Endothelial cell of coronary artery (primary cell): ENCODE data around the gene KIAA0232. TPM values are rescaled to one million over a fixed set of nuclear protein-coding genes. Genes with fewer than 3 reads are reported as not detected.

Source experiments
- total RNA-seq: library from RNA; depleted of rRNA; stranded (reverse); fragments of >200 nt; gene quantifications from 2 replicates; pipeline ENCODE4 v1.2.3, GENCODE V29; 2014

KIAA0232 gene, protein sequence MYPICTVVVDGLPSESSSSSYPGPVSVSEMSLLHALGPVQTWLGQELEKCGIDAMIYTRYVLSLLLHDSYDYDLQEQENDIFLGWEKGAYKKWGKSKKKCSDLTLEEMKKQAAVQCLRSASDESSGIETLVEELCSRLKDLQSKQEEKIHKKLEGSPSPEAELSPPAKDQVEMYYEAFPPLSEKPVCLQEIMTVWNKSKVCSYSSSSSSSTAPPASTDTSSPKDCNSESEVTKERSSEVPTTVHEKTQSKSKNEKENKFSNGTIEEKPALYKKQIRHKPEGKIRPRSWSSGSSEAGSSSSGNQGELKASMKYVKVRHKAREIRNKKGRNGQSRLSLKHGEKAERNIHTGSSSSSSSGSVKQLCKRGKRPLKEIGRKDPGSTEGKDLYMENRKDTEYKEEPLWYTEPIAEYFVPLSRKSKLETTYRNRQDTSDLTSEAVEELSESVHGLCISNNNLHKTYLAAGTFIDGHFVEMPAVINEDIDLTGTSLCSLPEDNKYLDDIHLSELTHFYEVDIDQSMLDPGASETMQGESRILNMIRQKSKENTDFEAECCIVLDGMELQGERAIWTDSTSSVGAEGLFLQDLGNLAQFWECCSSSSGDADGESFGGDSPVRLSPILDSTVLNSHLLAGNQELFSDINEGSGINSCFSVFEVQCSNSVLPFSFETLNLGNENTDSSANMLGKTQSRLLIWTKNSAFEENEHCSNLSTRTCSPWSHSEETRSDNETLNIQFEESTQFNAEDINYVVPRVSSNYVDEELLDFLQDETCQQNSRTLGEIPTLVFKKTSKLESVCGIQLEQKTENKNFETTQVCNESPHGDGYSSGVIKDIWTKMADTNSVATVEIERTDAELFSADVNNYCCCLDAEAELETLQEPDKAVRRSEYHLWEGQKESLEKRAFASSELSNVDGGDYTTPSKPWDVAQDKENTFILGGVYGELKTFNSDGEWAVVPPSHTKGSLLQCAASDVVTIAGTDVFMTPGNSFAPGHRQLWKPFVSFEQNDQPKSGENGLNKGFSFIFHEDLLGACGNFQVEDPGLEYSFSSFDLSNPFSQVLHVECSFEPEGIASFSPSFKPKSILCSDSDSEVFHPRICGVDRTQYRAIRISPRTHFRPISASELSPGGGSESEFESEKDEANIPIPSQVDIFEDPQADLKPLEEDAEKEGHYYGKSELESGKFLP (N-terminal part only)
- 13.4 and 18.3 TPM in 2 replicates for total RNA-seq

DNA sequence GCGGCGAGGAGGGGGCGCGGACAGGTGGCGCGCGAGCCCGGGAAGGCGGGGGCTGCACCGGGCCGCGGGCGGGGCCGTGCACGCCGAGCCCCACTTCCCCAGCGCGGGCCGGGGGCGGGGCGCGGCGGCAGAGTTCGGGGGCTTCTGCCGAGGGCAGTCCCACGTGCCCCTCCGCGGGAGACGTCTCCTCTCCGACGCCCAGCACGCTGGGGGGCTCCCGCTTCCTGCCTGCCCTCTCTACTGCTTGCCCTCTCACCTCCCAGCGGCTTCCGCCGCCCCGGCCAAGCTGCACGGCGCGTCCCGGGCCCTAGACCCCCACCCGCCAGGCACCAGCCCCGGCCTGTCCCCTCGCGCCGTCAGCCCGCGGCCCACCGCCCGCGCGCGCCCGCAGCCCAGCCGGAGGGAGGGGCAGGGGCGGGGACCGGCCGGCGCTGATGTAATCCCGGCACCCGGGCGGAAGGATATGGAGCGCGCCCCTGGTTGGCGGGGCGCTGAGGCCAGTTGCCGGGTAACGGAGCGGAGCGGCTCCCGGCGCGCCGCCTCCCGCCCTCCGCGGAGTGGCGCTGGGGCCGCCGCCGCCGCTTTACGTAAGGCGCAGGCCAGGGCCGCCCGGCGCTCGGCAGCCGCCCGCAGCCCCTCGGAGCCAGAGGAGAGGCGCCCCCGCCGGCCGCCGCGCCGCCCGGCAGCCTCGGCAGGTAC lies at the start of gene KIAA0232:
TSS of gene KIAA0232 (plus strand) at position 581 of the 699 bp plus-strand sequence. CDS start 41,727 bp downstream, outside the sequence.

DNA sequence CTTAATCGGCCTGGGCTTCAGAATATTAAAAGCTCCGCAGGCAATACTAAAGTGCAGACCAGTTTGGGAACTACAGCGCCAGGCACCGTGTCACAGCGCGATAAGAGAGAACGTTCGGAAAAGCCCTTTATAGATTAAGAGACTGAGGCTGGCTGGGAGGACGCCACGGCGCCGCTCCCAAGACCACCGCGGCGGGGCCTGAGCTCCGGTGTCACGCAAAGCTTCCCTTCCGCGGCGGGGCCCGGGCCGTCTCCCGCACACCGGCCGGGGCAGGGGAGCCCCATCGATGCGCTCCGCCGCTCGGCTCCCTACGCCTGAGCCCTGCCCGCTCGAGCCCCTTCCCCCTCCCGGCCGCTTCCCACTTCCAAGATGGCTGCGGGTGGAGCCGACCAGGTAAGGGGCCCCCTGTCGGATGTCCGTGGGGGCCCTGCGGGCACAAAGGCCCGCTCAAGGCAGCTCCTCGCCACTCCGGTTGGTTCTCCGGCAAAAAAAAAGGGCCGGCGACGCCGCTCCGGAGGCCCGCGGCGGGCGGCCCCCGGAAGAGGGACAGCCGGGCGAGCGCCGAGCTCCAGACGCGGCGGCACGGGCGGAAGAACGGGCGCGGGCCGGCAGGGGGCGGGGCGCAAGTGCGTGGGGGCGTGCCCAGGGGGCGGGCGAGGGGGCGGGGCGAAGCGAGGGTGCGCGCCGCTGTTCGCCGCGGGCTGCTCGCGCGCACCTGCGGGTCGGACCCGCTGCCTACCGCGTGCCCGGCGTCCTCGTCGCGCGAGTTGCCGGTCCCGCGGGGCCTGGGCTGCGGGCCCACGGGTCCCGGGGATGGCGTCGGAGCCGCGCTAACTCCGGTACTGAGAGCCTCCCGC lies 126.8 kb downstream of the KIAA0232 start, which contains the start of gene TBC1D14:
TSS of gene TBC1D14 (plus strand) at position 714 of the 857 bp plus-strand sequence. CDS start 13,564 bp downstream, outside the sequence.

Other genes with a start within 250 kb of the KIAA0232 start
- gene MAN2B2, start 207.5 kb upstream of the KIAA0232 start, total RNA-seq = 10.6 and 14.3 TPM in 2 replicates
- gene MRFAP1, start 142.0 kb upstream of the KIAA0232 start, total RNA-seq = 148 and 175 TPM in 2 replicates
- gene S100P, start 88.8 kb upstream of the KIAA0232 start, total RNA-seq = 0.18 TPM in 1 of 2 replicates, not detected in the other
- gene MRFAP1L1, start 72.9 kb upstream of the KIAA0232 start, total RNA-seq = 51.9 and 52.5 TPM in 2 replicates
- 13.2 and 13.7 TPM in 2 replicates for gene BLOC1S4, start 66.6 kb upstream of the KIAA0232 start, total RNA-seq
- 29.1 and 31.5 TPM in 2 replicates for gene TBC1D14, start 127.1 kb downstream of the KIAA0232 start, total RNA-seq